WERI-Rb-1 (cell line): Measurements from ENCODE around the gene POLR2H.

Experiments used
- DNase-seq: peaks from one replicate; pipeline ENCODE4 v3.0.0-alpha.2; 2020
- H3K27ac ChIP-seq: fragments of 250-450 bp; sonication (Bioruptor Pico); 2 replicates; pipeline ENCODE4 v1.5.1; 2020; ENCODE audit warnings: mild to moderate bottlenecking, moderate library complexity
- H3K27me3 ChIP-seq: fragments of 250-450 bp; sonication (Bioruptor Pico); 2 replicates; pipeline ENCODE4 v1.5.1; 2021; ENCODE audit warnings: mild to moderate bottlenecking, low read depth, moderate library complexity; ENCODE audit not compliant: insufficient read depth, severe bottlenecking
- H3K36me3 ChIP-seq: fragments of 250-450 bp; sonication (Bioruptor Pico); 2 replicates; pipeline ENCODE4 v1.5.1; 2020; ENCODE audit warnings: mild to moderate bottlenecking, moderate library complexity
- H3K4me3 ChIP-seq: 2 replicates; pipeline ENCODE4 v1.5.1; 2011; ENCODE audit warnings: low read depth, mild to moderate bottlenecking, control low read depth, low read length
- H3K9me3 ChIP-seq: fragments of 250-450 bp; sonication (Bioruptor Pico); 2 replicates; pipeline ENCODE4 v1.5.1; 2021; ENCODE audit warnings: mild to moderate bottlenecking, moderate library complexity; ENCODE audit not compliant: severe bottlenecking
- TF ChIP-seq, protein P1 (sequence below): IDR thresholded peaks from 2 replicates; pipeline ENCODE4 v1.5.1; 2011; ENCODE audit warnings: low read depth, mild to moderate bottlenecking, control low read depth, inconsistent platforms, low read length

POLR2H gene

DNA sequence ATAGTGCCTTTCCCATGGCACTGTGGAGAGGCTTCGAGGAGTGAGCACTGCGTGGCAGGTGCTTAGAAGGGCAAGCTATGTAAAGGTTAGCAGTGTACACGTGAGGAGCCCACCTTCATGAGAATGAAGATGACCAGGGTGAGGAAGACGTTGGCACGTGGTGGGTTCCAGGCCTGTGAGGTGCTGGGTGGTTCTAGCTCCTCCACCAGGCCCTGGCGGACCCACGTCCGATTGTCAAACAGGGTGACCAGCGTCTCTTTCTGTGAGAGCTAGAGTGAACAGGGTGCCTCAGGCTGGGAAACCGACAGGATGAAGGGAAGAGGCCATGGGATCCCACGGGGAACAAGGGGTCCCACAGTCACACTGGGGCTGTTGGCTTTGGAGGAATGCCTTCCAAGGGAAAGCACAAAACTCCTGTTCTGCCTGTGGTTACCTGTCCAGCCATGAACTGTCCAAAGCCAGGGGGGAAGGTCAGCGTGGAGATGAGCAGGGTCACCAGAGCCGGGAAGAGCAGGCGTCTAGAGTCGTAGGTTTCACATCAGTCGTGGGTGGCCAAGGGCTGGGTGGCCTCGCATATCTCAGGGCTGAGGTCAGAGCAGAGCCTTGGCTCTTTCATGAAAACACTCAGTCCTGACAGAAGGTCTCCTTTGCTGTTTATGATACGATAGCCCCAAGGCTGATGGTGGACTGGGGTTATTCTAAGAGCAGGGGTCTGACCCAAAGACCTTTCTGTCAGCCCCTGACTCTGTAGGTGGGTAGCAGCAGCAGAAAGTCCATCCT is 6.1 kb upstream of the POLR2H start:
- Histone ChIP-seq H3K9me3 (no peaks in the 10 kb centered on the region), H3K27me3 (no peaks in the 10 kb centered on the region), H3K4me3 (no peak overlapping the region), H3K27ac (no peak overlapping the region), H3K36me3 (peaks cover 62% of the 10 kb centered on the region)
- TF ChIP-seq, protein P1, sequence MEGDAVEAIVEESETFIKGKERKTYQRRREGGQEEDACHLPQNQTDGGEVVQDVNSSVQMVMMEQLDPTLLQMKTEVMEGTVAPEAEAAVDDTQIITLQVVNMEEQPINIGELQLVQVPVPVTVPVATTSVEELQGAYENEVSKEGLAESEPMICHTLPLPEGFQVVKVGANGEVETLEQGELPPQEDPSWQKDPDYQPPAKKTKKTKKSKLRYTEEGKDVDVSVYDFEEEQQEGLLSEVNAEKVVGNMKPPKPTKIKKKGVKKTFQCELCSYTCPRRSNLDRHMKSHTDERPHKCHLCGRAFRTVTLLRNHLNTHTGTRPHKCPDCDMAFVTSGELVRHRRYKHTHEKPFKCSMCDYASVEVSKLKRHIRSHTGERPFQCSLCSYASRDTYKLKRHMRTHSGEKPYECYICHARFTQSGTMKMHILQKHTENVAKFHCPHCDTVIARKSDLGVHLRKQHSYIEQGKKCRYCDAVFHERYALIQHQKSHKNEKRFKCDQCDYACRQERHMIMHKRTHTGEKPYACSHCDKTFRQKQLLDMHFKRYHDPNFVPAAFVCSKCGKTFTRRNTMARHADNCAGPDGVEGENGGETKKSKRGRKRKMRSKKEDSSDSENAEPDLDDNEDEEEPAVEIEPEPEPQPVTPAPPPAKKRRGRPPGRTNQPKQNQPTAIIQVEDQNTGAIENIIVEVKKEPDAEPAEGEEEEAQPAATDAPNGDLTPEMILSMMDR = no peak
- no peak for DNase-seq

DNA sequence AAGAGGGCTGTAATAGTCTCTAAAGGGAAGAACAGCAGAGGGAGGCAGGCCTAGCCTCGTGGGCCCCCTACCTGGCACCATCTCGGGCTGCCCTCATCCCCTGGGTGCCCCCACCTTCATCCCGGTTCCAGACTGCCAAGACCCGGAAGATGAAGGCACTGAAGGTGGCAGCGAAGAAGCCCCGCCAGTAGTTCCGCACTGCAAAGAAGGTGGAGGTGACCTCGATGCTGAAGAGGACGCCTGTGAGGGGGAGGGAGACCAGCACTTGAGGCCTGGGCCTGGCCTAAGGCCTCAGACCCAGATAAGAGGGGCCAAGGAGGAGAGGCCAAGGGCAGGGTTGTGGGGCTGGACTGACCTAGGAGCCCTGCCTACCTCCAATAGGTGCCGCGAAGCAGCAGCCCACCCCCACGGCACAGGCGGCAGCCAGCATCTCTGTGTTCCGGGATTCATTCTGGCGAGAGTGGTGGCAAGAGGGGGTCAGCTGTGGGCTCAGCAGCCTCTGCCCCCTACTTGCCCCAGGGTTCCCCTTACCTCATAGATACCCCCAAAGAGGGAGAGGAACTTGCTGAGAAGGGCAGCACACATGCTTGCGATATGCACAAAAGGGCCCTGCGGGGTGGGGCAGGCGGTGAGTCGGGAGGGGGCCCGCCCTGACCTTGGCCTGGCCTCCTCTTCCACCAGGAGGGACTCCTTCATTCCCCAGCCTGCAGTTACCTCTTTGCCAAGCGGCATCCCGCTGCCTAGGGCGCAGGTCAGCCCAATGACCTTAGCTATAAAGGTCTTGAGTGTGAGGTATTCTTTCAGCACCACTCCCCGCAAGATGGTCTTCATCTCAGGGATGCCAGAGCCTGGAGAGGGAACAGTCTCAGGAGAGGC is 4.0 kb upstream of the POLR2H start:
- H3K36me3 ChIP-seq = peaks cover 45% of the 10 kb centered on the region
- H3K4me3 ChIP-seq = no peak overlapping the region
- TF ChIP-seq, protein P1 = no peak
- no peaks in the 10 kb centered on the region for H3K27me3 ChIP-seq
- DNase-seq = no peak
- H3K9me3 ChIP-seq = no peaks in the 10 kb centered on the region
- H3K27ac ChIP-seq = no peak overlapping the region

DNA sequence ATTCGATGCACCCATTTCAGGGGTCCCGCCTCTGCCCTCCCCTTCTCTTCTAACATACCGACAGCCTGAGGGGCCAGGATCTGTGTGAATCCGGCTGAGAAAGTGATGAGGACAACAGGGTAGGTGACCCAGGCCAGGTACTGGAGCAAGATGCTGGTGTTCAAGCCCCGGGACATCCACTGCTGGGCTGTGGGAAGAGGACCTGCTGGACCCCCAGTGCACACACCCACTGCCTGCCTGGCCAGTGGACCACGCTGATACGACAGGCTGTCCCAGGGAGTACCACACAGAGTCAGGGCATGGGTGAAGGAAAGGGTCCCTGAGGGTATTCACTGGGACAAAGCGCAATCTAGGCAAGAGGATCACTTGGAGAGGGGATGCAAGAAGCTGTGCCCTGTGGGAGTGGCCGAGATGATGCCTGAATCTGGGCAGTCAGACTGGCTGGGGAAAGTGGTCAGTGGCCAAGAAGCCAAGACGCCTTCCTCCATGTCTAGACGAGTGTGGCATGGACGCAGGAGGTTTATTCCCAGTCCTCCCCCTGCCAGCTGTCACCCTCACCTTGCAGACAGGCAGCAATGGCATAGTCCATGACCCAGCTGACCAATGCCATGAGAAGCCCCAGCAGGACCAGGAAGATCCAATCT is 3.3 kb upstream of the POLR2H start:
- Histone ChIP-seq H3K27ac (no peak overlapping the region), H3K4me3 (no peak overlapping the region), H3K27me3 (no peaks in the 10 kb centered on the region), H3K9me3 (no peaks in the 10 kb centered on the region), H3K36me3 (peaks cover 38% of the 10 kb centered on the region)
- DNase-seq = no peak
- TF ChIP-seq, protein P1 = no peak

DNA sequence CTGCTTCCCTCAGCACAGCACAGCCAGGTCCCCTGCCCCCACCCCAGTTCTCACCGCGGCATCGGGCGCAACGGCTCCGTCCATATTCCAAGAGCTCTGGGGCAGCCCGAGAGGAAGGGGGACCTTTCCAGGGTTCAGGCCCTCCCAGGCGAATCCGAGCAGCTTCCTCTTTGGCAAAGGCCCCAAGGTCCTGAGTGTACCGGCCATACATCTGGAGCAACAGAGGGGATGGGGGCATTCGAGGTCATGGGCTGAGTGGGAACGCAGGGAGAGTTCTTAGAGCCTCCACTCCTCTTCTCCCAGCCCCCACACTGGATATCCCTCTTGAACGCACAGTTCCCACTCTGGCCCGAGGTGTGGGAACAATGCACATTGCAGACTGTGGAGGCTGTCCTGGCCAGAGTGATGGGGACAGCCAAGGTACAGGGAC is 2.6 kb upstream of the POLR2H start:
- no peak overlapping the region for H3K4me3 ChIP-seq
- H3K36me3 ChIP-seq = peaks cover 31% of the 10 kb centered on the region
- DNase-seq = no peak
- no peaks in the 10 kb centered on the region for H3K9me3 ChIP-seq
- H3K27ac ChIP-seq = peak overlapping the region; percentile 54
- H3K27me3 ChIP-seq = no peaks in the 10 kb centered on the region
- TF ChIP-seq, protein P1 = no peak

GRCh38 chr3:184359610-184360009 is 1.9 kb upstream of the POLR2H start:
- H3K27ac ChIP-seq = no peak overlapping the region; the same call in 1 of the 2 replicates
- TF ChIP-seq, protein P1 = no peak
- no peak for DNase-seq

More at GRCh38 chr3:184359610-184360009, 1.9 kb upstream of the POLR2H start:
- H3K9me3 ChIP-seq = no peaks in the 10 kb centered on the region
- no peaks in the 10 kb centered on the region for H3K27me3 ChIP-seq
- no peak overlapping the region for H3K4me3 ChIP-seq
- peaks cover 33% of the 10 kb centered on the region for H3K36me3 ChIP-seq
